K562 (cell line): ENCODE measurements around the gene ZSWIM8. TPM values are rescaled to one million over a fixed set of nuclear protein-coding genes. Genes with fewer than 3 reads are reported as not detected.

Experiments used
- BMI1 ChIP-seq: fragments of 150-350 bp; IDR thresholded peaks from 2 replicates; pipeline ENCODE4 v1.6.1; 2014; ENCODE audit warnings: low read length
- CEBPG ChIP-seq, 3 experiments: fragments of 200-800 bp in 1 of 3; sonication (Bioruptor generic) in 1 of 3; sonication (generic) in 1 of 3; formaldehyde crosslinking in 1 of 3; IDR thresholded peaks in 2 of 3; conservative IDR thresholded peaks in 1 of 3; 2 replicates each; pipeline versions ENCODE4 v1.6.1 to v1.8.0; 2016 to 2022; ENCODE audit warnings: missing compliant biosample characterization in 2 of 3, missing genetic modification characterization in 2 of 3, mild to moderate bottlenecking in 1 of 3, missing genetic modification reagents in 1 of 3
- HNRNPH1 ChIP-seq: fragments of 200-400 bp; formaldehyde crosslinking; optimal IDR thresholded peaks from 2 replicates; pipeline ENCODE3; 2017; ENCODE audit warnings: low read depth, mild to moderate bottlenecking, low read length, moderate library complexity
- MEF2A ChIP-seq: IDR thresholded peaks from 2 replicates; pipeline ENCODE4 v1.6.1; 2011; ENCODE audit warnings: low read depth, mild to moderate bottlenecking, low read length, moderate library complexity; ENCODE audit not compliant: control insufficient read depth
- NFE2 ChIP-seq: IDR thresholded peaks from 2 replicates; pipeline ENCODE4 v1.6.1; 2014; ENCODE audit warnings: antibody characterized with exemption, low read depth
- SMARCA4 ChIP-seq: fragments of 450-650 bp; IDR thresholded peaks from 2 replicates; pipeline ENCODE4 v1.6.1; 2016
- SRSF7 ChIP-seq: fragments of 200-400 bp; formaldehyde crosslinking; optimal IDR thresholded peaks from 2 replicates; pipeline ENCODE3; 2017; ENCODE audit warnings: mild to moderate bottlenecking, low read depth, low read length
- TEAD2 ChIP-seq: fragments of 450-650 bp; IDR thresholded peaks from 2 replicates; pipeline ENCODE4 v1.6.1; 2016; ENCODE audit warnings: missing genetic modification characterization, control low read depth, missing compliant biosample characterization
- TFAM ChIP-seq: fragments of 250-450 bp; sonication (Bioruptor Pico); conservative IDR thresholded peaks from 2 replicates; pipeline ENCODE4 v1.5.0; 2021; ENCODE audit warnings: mild to moderate bottlenecking, moderate library complexity
- polyA plus RNA-seq, 8 experiments: library from polyadenylated mRNA; depleted of rRNA in 4 of 8; stranded (reverse) in 5 of 8; unstranded in 3 of 8; fragments of >200 nt; fragmentation: Nextera tagmentation in 2 of 8; fragmentation: Illumina TruSeq in 1 of 8; extraction: Ambion mirVana in 2 of 8; extraction: Trizol in 1 of 8; gene quantifications; 2 replicates each; pipeline versions ENCODE4 v1.2.1 to v1.2.3, GENCODE V29; 2011 to 2014; ENCODE audit warnings: inconsistent platforms in 1 of 8, missing spikeins in 1 of 8
- total RNA-seq, 7 experiments: library from RNA; depleted of rRNA in 6 of 7; stranded (reverse); fragments of >200 nt in 6 of 7; fragmentation: Illumina TruSeq in 2 of 7; extraction: Trizol in 2 of 7; gene quantifications; 2 replicates each; pipeline versions ENCODE4 v1.2.1 to v1.2.3, GENCODE V29; 2011 to 2021; ENCODE audit warnings: low replicate concordance in 1 of 7
- TF ChIP-seq, protein P1 (sequence below): fragments of 250-450 bp; sonication (Bioruptor Pico); IDR thresholded peaks from 2 replicates; pipeline ENCODE4 v1.4.0; 2020; ENCODE audit warnings: mild to moderate bottlenecking, moderate library complexity
- TF ChIP-seq, protein P2 (sequence below): fragments of 250-450 bp; sonication (Bioruptor Pico); IDR thresholded peaks from 2 replicates; pipeline ENCODE4 v1.5.0; 2021
- TF ChIP-seq, protein P3 (sequence below): fragments of 250-450 bp; sonication (Bioruptor Pico); IDR thresholded peaks from 2 replicates; pipeline ENCODE4 v1.8.0; 2021; ENCODE audit warnings: moderate library complexity, mild to moderate bottlenecking, inconsistent platforms

ZSWIM8 gene
- total and polyA plus RNA-seq, 9 of the 15 experiments (the other 6 are each of a cell fraction or from before 2014, with no cell fraction given) = 5.6 to 47.8 (median 26.7) TPM

DNA sequence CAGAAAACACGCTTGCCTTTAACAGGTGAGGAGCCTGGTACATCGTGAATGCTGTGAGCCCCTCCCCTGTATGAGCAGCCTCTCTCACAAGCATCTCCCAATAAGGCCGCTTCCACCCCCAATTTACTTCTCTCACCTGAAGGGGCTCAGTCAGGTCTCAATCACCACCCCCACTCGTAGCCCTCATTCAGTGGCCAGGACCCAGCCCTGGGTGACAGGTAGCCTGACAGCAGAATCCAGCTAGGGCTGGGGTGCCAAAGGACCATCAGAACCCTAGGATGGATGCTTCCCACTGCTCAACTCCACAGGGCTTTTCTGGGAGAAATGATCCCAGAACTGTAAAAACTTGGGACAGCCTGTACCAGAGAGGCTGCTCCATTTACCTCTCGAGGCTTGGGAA is 32.4 kb downstream of the ZSWIM8 start (continued):
- TF ChIP-seq, protein P1, sequence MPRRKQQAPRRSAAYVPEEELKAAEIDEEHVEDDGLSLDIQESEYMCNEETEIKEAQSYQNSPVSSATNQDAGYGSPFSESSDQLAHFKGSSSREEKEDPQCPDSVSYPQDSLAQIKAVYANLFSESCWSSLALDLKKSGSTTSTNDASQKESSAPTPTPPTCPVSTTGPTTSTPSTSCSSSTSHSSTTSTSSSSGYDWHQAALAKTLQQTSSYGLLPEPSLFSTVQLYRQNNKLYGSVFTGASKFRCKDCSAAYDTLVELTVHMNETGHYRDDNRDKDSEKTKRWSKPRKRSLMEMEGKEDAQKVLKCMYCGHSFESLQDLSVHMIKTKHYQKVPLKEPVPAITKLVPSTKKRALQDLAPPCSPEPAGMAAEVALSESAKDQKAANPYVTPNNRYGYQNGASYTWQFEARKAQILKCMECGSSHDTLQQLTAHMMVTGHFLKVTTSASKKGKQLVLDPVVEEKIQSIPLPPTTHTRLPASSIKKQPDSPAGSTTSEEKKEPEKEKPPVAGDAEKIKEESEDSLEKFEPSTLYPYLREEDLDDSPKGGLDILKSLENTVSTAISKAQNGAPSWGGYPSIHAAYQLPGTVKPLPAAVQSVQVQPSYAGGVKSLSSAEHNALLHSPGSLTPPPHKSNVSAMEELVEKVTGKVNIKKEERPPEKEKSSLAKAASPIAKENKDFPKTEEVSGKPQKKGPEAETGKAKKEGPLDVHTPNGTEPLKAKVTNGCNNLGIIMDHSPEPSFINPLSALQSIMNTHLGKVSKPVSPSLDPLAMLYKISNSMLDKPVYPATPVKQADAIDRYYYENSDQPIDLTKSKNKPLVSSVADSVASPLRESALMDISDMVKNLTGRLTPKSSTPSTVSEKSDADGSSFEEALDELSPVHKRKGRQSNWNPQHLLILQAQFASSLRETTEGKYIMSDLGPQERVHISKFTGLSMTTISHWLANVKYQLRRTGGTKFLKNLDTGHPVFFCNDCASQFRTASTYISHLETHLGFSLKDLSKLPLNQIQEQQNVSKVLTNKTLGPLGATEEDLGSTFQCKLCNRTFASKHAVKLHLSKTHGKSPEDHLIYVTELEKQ (CRISPR knock-in tag) = no peak
- TF ChIP-seq BMI1 (no peak), TFAM (CRISPR knock-in tag) (no peak), MEF2A (no peak), SRSF7 (no peak), TEAD2 (tag) (no peak), CEBPG (CRISPR knock-in tag; IDR thresholded peaks at IDR 0.05) (no peak), CEBPG (tag; conservative IDR thresholded peaks at IDR 0.05 in 1 of 2, IDR thresholded peaks at IDR 0.05 in 1 of 2) (no peak), NFE2 (no peak), SMARCA4 (no peak), HNRNPH1 (no peak)
- TF ChIP-seq, protein P2, sequence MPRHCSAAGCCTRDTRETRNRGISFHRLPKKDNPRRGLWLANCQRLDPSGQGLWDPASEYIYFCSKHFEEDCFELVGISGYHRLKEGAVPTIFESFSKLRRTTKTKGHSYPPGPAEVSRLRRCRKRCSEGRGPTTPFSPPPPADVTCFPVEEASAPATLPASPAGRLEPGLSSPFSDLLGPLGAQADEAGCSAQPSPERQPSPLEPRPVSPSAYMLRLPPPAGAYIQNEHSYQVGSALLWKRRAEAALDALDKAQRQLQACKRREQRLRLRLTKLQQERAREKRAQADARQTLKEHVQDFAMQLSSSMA (CRISPR knock-in tag) = no peak
- TF ChIP-seq, protein P3, sequence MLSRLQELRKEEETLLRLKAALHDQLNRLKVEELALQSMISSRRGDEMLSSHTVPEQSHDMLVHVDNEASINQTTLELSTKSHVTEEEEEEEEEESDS = no peak
- TF ChIP-seq, all 486 proteins: peak for 0
